GM21381 (cell line): Measurements from ENCODE around the gene CNPY1.
"Not testable (repeated sequence)": the region's sequence is repeated elsewhere in the genome, so short reads cannot be mapped to it uniquely, and the experiment has no call there.

Experiments
- ATAC-seq: cut with Tn5 transposase; IDR thresholded peaks from one replicate; pipeline ENCODE4 v1.9.1; 2021; ENCODE audit warnings: mild to moderate bottlenecking, moderate library complexity; ENCODE audit not compliant: unreplicated experiment

CNPY1 gene

GRCh38 chr7:155579565-155579964 lies 33.2 kb upstream of the CNPY1 start:
- no peak for ATAC-seq

GRCh38 chr7:155578016-155578415 lies 31.7 kb upstream of the CNPY1 start:
- ATAC-seq: no peak

- no peak for ATAC-seq
Measured at GRCh38 chr7:155577509-155577905, 31.1 kb upstream of the CNPY1 start.

- no peak for ATAC-seq
Measured at GRCh38 chr7:155576900-155577508, 30.6 kb upstream of the CNPY1 start.

GRCh38 chr7:155576416-155576815 lies 30.1 kb upstream of the CNPY1 start:
- no peak for ATAC-seq

- ATAC-seq: no peak
Measured at GRCh38 chr7:155574556-155575290, 28.4 kb upstream of the CNPY1 start.

- no peak for ATAC-seq
Measured at GRCh38 chr7:155571581-155572345, 25.4 kb upstream of the CNPY1 start.

- no peak for ATAC-seq
Measured at GRCh38 chr7:155570991-155571390, 24.6 kb upstream of the CNPY1 start.

GRCh38 chr7:155570171-155570958 lies 24.0 kb upstream of the CNPY1 start:
- no peak for ATAC-seq

GRCh38 chr7:155569681-155570080 lies 23.3 kb upstream of the CNPY1 start:
- ATAC-seq: no peak

GRCh38 chr7:155568842-155569494 lies 22.6 kb upstream of the CNPY1 start:
- ATAC-seq: no peak

GRCh38 chr7:155568333-155568660 lies 21.9 kb upstream of the CNPY1 start:
- ATAC-seq: no peak

GRCh38 chr7:155567646-155568332 lies 21.4 kb upstream of the CNPY1 start:
- ATAC-seq: no peak

- no peak for ATAC-seq
Measured at GRCh38 chr7:155566011-155566836, 19.9 kb upstream of the CNPY1 start.

GRCh38 chr7:155565596-155565995 lies 19.2 kb upstream of the CNPY1 start:
- ATAC-seq: no peak

- not testable (repeated sequence) for ATAC-seq
Measured at GRCh38 chr7:155562976-155563375, 16.6 kb upstream of the CNPY1 start.

- no peak for ATAC-seq
Measured at GRCh38 chr7:155562106-155562505, 15.7 kb upstream of the CNPY1 start.

GRCh38 chr7:155560982-155561686 lies 14.8 kb upstream of the CNPY1 start:
- ATAC-seq: no peak
